ENCODE measurements around the gene FIG4.
"Not testable (repeated sequence)": the region's sequence is repeated elsewhere in the genome, so short reads cannot be mapped to it uniquely, and the experiment has no call there.

FIG4 gene

GRCh38 chr6:109800771-109801170 lies 109.7 kb downstream of the FIG4 start:
- DNase-seq = peak in 2 of 3 experiments; percentile 10 to 42

DNA sequence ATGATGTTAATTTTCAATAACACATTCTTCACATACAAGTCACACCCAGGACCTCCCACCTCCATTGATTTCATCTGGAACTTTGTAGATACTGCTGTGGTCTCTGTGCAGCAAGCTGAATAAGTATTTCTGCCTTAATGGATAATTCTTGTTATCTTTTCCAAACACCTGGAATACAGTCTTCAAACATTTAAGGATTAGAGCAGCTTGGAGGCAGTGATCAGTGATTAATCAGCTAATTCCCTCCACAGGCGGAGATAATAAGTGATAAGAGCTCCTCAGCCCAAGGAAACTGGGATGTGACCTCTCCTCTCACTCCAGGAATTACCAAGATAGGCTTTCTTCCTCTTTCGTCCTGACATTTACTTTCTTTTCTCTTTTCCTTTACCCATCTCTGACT lies 110.7 kb downstream of the FIG4 start:
- DNase-seq = no peak

DNA sequence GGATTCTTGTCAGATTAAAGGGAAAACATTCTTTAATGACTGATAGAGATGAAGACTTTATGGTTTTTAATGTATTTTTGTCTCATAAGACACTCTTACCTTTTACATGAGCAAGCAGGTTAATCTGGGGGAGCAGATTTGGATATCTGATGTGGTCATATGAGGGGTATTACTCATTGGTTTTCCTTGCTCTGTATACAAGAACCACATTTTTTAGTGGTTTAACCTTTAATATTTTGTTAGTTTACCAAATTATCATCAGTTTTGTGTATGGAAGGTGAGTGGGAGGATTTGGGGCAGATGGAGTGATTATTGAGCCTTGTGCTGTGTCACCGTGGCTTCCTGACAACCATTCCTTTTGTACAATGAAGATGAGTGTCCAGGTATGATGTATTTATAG lies 112.9 kb downstream of the FIG4 start:
- no peak for DNase-seq

GRCh38 chr6:109807881-109808280 lies 116.8 kb downstream of the FIG4 start:
- no peak for DNase-seq

GRCh38 chr6:109808837-109809236 lies 117.7 kb downstream of the FIG4 start:
- no peak for DNase-seq

DNA sequence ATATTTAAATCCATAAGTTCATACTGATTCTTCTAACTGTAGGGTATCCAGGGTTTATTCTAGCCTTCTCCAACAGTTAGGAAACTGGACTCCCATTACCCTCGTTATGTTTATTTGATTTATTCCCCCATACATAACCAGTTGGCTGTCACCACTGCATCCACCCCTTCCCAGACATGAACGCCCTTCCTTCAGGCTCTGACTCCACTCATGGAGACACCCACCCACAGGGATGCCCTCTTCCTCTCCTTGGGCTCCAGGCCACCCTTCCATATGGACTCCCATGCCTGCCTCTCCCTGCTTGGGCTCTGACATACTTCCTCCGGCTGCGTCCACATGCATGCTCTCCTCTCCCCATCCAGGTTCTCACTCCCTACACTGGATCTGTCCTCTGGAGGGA lies 124.0 kb downstream of the FIG4 start:
- DNase-seq = no peak

- peak; percentile 85 to 98 (median 89) for DNase-seq
These were observed 125.6 kb downstream of the FIG4 start for GRCh38 chr6:109816452-109817374.

GRCh38 chr6:109820706-109821350 lies 129.7 kb downstream of the FIG4 start:
- no peak for DNase-seq

GRCh38 chr6:109821428-109821827 lies 130.3 kb downstream of the FIG4 start:
- no peak for DNase-seq

GRCh38 chr6:109824105-109824504 lies 133.0 kb downstream of the FIG4 start:
- no peak for DNase-seq

DNA sequence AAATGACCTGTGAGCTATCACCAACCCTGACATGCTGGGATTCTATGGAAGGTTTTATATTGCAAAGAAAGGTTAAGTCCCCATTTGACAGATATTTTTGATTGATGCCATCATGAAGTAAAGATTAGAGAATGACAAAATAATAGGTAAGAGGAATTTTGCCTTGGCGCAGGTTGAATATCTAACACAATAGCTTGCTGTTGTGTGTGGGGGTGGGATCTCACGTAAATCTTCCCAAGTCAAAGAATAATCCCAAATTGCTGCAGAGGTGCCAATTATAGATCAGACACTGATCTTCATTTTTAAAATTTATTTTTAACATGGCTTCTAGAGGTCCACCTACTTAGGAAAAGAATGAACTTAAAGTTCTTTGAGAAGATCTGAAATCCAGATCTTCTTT lies 135.5 kb downstream of the FIG4 start:
- no peak for DNase-seq

DNA sequence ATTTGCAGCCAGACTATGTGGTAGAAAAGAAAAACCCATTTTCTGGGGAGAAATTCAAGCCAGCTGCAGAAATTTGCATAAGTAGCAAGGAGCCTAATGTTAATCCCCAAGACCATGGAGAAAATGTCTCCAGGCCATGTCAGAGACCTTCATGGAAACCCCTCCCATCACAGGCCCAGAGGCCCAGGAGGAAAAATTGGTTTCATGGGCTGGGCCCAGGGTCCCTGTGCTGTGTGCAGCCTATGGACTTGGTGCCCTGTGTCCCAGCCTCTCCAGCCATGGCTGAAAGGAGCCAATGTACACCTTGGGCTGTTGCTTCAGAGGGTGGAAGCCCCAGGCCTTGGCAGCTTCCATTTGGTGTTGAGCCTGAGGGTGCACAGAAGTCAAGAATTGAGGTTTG lies 140.3 kb downstream of the FIG4 start:
- DNase-seq = not testable (repeated sequence)

DNA sequence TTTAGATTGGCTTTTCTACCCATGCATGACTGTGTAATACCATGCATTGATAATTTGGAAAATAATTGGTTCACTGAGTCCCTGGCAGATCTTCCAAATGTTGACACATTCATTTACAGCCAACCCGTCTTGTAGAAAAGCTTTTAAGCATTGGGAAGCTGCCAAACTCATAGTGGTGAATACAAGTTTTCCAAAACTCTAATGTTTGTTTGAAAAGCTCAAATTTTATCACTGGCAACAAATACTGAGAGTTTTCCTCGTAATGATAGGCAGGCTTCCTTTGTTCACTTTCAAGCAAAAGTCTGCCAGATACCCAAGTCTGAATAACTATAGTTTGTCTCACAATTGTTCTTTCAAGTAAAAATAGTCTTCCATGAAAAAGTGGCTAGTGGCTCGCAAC lies 143.0 kb downstream of the FIG4 start:
- no peak for DNase-seq

DNA sequence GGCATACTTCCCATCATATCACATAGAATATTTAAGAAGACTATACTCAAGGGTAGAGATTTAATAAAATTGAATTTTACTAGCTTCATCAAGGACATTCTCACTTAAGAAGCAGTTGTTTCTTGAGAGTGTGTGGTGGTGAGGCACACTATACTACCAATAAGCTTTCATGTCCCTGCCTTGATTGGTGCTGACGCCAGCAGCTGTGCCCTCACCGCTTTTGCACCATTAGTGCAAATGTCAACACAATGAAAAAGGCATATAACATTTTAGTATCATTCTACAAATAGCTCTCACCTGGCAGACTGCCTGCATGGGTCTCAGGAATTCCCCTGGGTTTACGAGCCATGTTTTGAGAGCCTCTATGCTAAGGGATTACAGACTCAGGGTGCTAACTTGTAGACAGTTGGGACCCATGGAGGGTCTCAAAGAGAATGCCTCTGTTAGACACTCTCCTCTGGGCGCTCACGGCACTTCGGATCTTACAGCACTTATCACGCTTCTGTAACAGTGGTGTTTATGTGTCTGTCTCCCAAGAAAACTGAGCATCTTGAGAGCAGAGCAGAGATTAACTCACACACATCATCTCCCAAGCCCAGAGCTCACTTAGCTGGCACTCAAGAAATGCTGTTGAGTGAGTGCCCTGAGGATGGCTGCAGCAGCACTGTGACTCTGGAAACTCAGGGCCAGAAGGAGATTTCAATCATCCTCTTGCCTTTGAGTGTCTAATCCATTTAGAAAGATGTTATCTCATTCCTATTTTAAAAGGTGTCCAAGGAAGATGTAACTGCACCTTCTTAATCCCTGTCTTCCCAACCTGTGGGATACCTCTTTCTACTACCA lies 143.7 kb downstream of the FIG4 start:
- DNase-seq = peak in 2 of 3 experiments; percentile 22 to 26

- no peak for DNase-seq
These were observed 148.9 kb downstream of the FIG4 start for GRCh38 chr6:109840034-109840433.

- DNase-seq = no peak
These were observed 149.7 kb downstream of the FIG4 start for GRCh38 chr6:109840796-109841195.

GRCh38 chr6:109841869-109842268 lies 150.8 kb downstream of the FIG4 start:
- DNase-seq = no peak

DNA sequence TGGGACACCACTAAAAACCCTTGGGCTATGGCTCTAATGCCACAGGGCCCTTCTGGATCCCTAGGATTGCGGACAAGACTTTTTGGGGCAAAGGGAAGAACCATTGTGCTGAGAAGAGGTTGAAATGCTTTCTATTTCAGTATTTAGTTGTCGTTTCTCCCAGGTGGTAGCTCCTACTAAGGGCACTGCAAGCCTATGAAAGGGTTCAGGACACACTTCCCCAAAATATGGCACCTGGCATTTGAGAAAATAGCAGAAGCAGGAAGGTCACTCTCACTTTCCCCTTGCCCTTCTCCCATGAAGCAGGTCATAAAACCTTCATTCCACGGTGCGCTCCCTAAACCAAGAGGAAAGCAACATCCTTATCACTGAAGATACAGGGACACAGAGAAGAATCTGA lies 161.6 kb downstream of the FIG4 start:
- no peak for DNase-seq

DNA sequence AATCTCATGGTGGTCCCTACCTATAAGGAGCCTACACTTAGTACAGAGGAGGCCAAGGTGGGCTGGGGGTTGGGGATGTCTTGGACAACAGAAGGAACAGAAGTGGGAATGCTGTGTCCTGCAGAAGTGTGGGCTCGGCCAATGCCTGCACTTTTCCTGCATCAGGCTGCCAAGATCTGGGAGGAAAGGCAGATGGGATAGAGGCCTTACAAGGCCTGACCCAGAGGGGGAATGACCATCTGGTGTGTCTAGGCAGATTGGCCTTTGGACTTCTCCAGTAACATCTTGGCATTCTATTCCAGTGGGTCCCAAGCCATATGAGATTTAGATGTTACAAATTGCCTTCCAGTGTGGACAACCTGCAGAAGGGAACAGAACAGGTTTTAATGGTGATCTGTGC lies 162.3 kb downstream of the FIG4 start:
- DNase-seq = no peak

DNA sequence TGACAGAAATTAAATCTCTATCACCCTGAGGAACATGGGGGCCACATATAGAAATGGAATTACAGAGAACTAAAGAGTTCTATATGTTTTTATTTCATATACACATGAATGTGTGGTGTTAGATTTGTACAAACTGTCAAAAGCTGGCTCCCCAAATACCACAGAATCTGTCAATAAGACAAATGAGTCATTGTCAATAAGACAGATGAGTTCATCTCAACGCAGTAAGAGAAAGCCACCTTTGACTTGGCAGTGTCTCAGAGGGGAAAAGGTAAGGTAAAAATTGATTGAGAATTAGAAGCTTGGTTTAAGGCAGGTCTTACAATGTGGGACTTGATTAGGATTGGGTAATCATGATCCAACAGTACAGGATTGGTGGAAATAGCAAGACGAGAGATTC lies 162.9 kb downstream of the FIG4 start:
- DNase-seq = no peak

DNA sequence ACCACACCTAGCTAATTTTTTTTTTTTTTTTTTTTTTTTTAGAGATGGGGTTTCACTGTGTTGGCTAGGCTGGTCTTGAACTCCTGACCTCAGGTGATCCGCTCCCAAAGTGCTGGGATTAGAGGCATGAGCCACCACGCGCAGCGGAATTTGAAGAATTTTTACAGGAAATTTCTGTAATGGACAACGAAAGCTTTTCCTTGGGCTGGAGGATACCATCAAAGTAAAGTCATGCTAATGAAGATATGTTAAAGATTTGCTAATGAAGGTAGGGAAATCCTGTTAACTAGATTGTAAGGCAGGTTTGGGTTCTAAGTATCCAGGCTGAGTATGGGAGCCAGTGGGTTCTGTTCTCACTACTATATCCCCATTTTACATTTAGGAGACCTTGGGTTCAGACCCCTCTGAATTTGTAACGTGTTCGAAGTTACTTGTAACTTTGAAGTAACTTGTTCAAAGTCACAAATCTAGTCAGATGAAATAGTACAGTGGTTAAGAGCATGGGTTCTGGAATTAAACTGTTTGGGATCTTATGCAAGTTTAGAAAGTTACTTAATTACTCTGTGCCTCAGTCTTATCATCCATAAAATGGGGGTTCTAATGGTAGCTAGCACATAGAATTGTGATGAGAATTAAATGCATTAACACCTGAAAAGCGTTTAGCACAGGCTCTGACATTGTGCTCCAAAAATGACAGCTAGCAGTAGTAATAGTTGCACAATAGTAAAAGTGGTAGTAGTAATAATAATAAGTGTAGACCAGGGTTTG lies 163.6 kb downstream of the FIG4 start:
- no peak for DNase-seq

DNA sequence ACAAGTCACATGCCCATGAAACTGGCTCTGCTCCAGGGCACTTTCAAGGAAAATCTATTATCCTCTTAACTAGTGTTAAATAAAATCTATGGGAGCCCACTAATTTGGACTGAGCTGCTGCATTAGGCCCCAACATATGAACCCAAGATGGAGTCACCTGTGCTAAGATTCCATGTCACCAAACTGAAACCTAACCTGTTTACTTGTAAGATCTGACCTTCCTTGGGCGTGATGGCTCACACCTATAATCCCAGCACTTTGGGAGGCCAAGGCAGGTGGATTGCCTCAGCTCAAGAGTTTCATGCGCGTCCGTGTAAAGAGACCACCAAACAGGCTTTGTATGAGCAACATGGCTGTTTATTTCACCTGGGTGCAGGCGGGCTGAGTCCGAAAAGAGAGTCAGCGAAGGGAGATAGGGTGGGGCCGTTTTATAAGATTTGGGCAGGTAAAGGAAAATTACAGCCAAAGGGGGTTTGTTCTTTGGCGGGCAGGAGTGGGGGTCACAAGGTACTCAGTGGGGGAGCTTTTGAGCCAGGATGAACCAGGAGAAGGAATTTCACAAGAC lies 164.5 kb downstream of the FIG4 start:
- not testable (repeated sequence) for DNase-seq

All from NCI-H1417 (cell line).